ENCODE results near the gene WDR38.
A peak's percentile ranks its signal among the peaks of the same experiment; 100 is the strongest.

WDR38 gene, protein sequence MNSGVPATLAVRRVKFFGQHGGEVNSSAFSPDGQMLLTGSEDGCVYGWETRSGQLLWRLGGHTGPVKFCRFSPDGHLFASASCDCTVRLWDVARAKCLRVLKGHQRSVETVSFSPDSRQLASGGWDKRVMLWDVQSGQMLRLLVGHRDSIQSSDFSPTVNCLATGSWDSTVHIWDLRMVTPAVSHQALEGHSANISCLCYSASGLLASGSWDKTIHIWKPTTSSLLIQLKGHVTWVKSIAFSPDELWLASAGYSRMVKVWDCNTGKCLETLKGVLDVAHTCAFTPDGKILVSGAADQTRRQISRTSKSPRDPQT

GRCh38 chr9:124852829-124853531, at the start of gene WDR38:
Gene WDR38 (plus strand): TSS chr9:124853460. CDS start chr9:124853532, 72 bp downstream.
- peak; percentile 49 to 56 for DNase-seq (ENCODE audit: low read depth in 2 of 2)

DNA sequence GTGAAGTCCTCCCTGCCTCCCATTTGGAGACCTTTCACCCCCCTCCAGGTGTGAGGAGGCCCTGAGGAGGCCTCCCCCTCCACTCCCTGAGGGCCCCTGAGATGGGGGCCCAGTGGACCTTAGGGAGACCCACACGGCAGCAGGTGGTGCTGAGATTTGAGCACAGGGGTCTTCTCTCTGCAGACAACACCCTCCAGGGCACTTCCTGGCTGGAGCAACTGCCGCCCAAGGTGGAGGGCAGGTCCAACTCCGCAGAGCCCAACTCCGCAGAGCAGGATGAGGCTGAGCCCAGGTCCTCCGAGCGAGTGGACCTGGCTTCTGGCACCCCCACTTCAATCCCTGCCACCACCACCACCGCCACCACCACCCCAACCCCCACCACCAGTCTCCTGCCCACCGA, 49.3 kb upstream of the WDR38 start:
- DNase-seq (ENCODE audit: low read depth in 2 of 2), result no peak

DNA sequence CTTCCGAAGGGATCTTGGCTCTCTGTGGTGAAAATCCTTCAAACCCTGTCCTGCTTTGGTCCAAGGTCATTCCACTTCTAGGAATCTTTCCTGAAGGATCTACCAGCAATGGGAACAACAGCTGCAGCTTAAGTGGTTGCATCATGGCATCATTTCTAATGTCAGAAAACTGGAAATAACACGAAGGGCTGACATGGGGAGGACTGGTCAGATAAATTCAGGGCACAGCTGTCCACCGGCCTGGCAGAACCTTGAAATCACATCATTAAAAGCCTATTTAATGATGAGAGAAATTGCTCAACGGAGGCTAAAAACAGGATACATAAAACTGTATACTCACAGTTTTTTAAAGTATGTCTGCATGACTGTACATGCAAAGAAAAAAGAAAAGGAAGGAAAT, 48.1 kb upstream of the WDR38 start:
- DNase-seq (ENCODE audit: low read depth in 2 of 2), result no peak

GRCh38 chr9:124808246-124808956, 44.9 kb upstream of the WDR38 start:
- no peak for DNase-seq (ENCODE audit: low read depth in 2 of 2)

- no peak for DNase-seq (ENCODE audit: low read depth in 2 of 2)
Observed at GRCh38 chr9:124809211-124809610, 44.0 kb upstream of the WDR38 start.

GRCh38 chr9:124809741-124810500, 43.3 kb upstream of the WDR38 start:
- DNase-seq (ENCODE audit: low read depth in 2 of 2), result no peak

- no peak for DNase-seq (ENCODE audit: low read depth in 2 of 2)
Observed at GRCh38 chr9:124810663-124811355, 42.5 kb upstream of the WDR38 start.

- no peak for DNase-seq (ENCODE audit: low read depth in 2 of 2)
Observed at GRCh38 chr9:124812441-124812876, 40.8 kb upstream of the WDR38 start.

- DNase-seq (ENCODE audit: low read depth in 2 of 2), result no peak
Observed at GRCh38 chr9:124813041-124813440, 40.2 kb upstream of the WDR38 start.

DNA sequence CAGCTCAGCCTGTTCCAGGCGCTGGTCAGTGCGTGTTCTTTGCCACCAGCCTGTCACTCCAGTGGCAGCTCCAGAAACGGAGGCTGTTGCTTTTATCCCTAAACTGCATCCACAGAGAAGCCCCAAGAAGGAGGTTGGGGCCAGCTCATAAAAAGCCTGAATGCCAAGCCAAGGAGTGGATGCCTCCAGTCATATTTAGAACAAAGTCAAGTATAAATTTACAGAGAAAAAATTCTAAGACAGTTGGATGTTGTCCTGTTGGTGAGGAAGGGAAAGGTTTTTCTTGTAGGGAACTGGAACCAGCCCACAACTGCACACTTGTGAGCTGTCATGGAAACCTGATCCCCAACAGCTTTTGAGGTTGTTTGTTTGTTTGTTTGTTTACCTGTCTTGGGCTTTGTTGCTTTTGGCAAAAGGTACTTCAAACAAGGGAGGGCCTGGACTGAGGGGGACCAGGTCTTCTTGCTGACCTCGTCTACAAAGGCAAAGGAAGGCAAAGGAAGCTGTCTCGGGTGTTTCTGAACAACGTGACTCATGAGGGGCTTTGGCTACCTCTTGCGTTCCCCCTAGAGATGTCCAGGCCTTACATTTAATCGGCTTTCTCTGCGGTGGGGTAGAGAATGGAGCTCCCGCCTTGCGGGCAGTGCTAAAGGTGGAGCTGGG, 39.6 kb upstream of the WDR38 start:
- DNase-seq (ENCODE audit: low read depth in 2 of 2), result no peak

DNA sequence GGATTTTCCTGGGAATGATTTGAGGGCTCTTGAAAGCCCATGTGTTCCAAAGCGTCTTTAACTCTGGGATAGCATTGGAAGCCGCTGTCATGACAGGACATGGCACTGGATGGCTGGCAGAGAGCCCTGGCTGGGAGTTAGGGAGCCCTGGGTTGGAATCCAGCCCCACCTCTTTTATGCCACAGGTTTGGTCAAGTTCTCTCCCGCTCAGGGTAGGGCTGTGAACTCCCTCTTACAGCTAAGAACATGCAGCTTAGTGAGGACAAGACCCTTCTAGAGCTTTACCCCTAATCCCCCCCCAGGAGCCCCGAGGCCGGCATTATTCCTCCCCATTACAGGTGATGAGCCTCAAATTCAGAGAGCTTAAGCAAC, 39.1 kb upstream of the WDR38 start:
- DNase-seq (ENCODE audit: low read depth in 2 of 2), result no peak

DNA sequence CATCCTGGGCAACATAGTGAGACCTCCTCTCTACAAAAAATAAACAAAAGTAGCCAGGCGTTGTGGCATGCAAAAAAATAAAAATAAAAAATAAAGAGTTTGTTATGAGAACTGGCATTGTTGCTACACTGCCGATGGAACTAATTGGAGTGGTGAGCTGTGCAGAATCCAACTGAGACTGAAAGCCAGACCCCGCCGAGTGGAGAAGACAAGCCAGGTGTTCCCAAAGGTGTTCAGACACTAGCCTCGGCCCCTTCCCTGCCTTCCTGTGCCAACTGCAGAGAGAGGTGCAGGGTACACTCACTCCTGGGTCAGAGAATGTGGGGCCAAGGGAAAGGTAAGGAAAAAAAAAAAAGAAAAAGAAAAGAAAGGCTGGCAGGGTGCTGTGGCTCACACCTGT, 37.7 kb upstream of the WDR38 start:
- no peak for DNase-seq (ENCODE audit: low read depth in 2 of 2)

- DNase-seq (ENCODE audit: low read depth in 2 of 2), result no peak
Observed at GRCh38 chr9:124818431-124819281, 34.6 kb upstream of the WDR38 start.

- DNase-seq (ENCODE audit: low read depth in 2 of 2), result no peak
Observed at GRCh38 chr9:124820698-124821623, 32.3 kb upstream of the WDR38 start.

DNA sequence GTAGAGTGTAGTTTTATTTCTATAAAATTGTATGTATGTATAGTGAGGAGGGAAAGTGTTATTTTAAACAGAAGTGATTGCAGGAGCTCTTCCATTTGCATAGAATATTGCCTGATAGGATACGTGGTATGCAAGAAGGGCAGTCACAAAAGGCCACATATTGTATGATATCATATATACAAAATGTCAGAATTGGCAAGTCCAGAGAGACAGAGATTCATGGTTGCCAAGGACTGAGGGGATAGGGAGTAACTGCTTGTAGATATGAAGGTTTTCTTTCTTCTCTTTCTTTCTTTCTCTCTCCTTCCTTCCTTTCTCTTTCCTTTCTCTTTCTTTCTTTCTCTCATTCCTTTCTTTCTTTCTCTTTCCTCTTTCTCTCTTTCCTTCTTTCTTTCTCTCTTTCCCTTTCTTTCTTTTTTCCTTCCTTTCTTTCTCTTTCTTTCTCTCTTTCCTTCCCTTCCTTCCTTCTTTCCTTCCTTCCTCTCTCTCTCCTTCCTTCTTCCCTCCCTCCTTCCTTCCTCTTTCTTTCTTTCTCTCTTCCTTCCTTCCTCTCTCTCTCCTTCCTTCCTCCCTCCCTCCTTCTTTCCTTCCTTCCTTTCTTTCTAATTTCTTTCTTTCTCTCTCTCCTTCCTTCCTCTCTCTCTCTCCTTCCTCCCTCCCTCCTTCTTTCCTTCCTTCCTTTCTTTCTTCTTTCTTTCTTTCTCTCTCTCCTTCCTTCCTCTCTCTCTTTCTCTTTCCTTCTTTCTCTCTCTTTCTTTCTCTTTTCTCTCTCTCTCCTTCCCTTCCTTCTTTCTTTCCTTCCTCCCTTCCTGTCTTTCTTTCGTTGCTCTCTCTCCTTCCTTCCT, 24.5 kb upstream of the WDR38 start:
- DNase-seq (ENCODE audit: low read depth in 2 of 2), result no peak

- DNase-seq (ENCODE audit: low read depth in 2 of 2), result no peak
Observed at GRCh38 chr9:124829334-124829669, 24.0 kb upstream of the WDR38 start.

GRCh38 chr9:124830593-124830992, 22.7 kb upstream of the WDR38 start:
- DNase-seq (ENCODE audit: low read depth in 2 of 2), result no peak

Data from stimulated activated CD8-positive, alpha-beta memory T cell treated with anti-CD3 and anti-CD28 coated beads, Interleukin-7, amount 100 ng/mL, for 1 hour (primary cell).